ENCODE measurements around the gene ZNF605. TPM values are rescaled to one million over a fixed set of nuclear protein-coding genes. Genes with fewer than 3 reads are reported as not detected.
"Not testable (repeated sequence)": the region's sequence is repeated elsewhere in the genome, so short reads cannot be mapped to it uniquely, and the experiment has no call there.

ZNF605 gene
- total and polyA plus RNA-seq, 10 of the 15 experiments (the other 5 are each of a cell fraction or from before 2014, with no cell fraction given) = 0.95 to 4.8 (median 2.5) TPM

DNA sequence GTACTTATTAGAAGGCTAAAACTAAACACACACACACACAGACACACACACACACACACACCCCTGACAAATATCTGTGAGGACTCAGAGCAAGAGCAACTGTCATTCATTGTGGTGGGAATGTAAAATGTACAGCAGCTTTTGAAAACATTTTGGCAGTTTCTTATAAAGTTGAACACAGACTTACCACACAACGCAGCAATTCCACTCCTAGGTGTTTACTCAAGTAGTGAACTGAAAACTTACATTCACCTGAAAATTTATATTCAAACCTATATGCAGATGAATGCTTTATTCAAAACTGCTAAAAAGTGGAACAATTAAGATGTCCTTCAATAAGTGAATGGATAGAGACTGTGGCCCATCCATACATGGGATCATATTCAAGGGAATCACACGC, 18.6 kb downstream of the ZNF605 start (continued):
- no peak for TF ChIP-seq IRF4 (IDR thresholded peaks at IDR 0.05; ENCODE audit: low read depth, low read length)
- TF ChIP-seq, protein P1, sequence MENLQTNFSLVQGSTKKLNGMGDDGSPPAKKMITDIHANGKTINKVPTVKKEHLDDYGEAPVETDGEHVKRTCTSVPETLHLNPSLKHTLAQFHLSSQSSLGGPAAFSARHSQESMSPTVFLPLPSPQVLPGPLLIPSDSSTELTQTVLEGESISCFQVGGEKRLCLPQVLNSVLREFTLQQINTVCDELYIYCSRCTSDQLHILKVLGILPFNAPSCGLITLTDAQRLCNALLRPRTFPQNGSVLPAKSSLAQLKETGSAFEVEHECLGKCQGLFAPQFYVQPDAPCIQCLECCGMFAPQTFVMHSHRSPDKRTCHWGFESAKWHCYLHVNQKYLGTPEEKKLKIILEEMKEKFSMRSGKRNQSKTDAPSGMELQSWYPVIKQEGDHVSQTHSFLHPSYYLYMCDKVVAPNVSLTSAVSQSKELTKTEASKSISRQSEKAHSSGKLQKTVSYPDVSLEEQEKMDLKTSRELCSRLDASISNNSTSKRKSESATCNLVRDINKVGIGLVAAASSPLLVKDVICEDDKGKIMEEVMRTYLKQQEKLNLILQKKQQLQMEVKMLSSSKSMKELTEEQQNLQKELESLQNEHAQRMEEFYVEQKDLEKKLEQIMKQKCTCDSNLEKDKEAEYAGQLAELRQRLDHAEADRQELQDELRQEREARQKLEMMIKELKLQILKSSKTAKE (IDR thresholded peaks at IDR 0.05; ENCODE audit: low read depth, poor library complexity, severe bottlenecking) = no peak
- TF ChIP-seq FOXM1 (IDR thresholded peaks at IDR 0.05; ENCODE audit: low read depth, low read length) = no peak
- no peak for TF ChIP-seq ATF2 (IDR thresholded peaks at IDR 0.05; ENCODE audit: low read length)
- TF ChIP-seq RAD51 (IDR thresholded peaks at IDR 0.05) = no peak

- H3K4me2 ChIP-seq (ENCODE audit: control insufficient read depth, insufficient read depth); SMC1A ChIA-PET (ENCODE audit: uncharacterized antibody, unreplicated experiment); CTCF ChIA-PET; H3K4me3 ChIP-seq; BruUV-seq (replicated peaks); H3K27ac ChIP-seq (ENCODE audit: control insufficient read depth, insufficient read depth); H3K79me2 ChIP-seq (ENCODE audit: control insufficient read depth, insufficient read depth, low read length); H3K4me1 ChIP-seq (ENCODE audit: control insufficient read depth, insufficient read depth, low read length); ATAC-seq; DNase-seq (ENCODE audit: low read depth, low spot score); RAD21 ChIA-PET (ENCODE audit: unreplicated experiment); POLR2A ChIA-PET; H3K9ac ChIP-seq (ENCODE audit: control insufficient read depth, insufficient read depth, low read length); in situ Hi-C loops (cut with MboI); H4K20me1 ChIP-seq (ENCODE audit: control insufficient read depth, insufficient read depth); intact Hi-C loops (cut with micrococcal nuclease; ENCODE audit: unreplicated experiment); FAIRE-seq; H2AFZ ChIP-seq (ENCODE audit: control insufficient read depth, low read depth, low read length); H3K36me3 ChIP-seq (ENCODE audit: control insufficient read depth in 2 of 2, insufficient read depth in 2 of 2, low read length in 1 of 2); H3K27me3 ChIP-seq (replicated peaks in 1 of 2; ENCODE audit: control insufficient read depth in 2 of 2, insufficient read depth in 2 of 2, low read length in 1 of 2): not testable (repeated sequence)
- 97% methylated on average over 8 of the region's 8 CpGs for WGBS (ENCODE audit: insufficient coverage, insufficient replicate concordance, low lambda C conversion rate, missing lambda C conversion rate)
- peaks cover 19% of the 10 kb centered on the region; the same call in 2 of the 3 replicates for H3K9me3 ChIP-seq (replicated peaks; ENCODE audit: control insufficient read depth, insufficient read depth, low read length)
Observed at GRCh38 chr12:132936921-132937320, 19.2 kb downstream of the ZNF605 start.

Measured in GM12878 (cell line).